Left ventricle myocardium inferior (tissue), 1 donor: ENCODE data around the gene PIGU. TPM values are rescaled to one million over a fixed set of nuclear protein-coding genes. Genes with fewer than 3 reads are reported as not detected.

Source experiments
- DNase-seq: peaks from one replicate; pipeline ENCODE4 v3.0.0-alpha.2; 2020
- H3K27ac ChIP-seq: fragments of 200-600 bp; replicated peaks from 2 replicates; pipeline ENCODE4 v1.8.0; 2021
- H3K27me3 ChIP-seq: fragments of 200-600 bp; 2 replicates; pipeline ENCODE4 v1.8.0; 2021; ENCODE audit warnings: low read depth
- H3K36me3 ChIP-seq: fragments of 200-600 bp; 2 replicates; pipeline ENCODE4 v1.8.0; 2021
- H3K4me1 ChIP-seq: fragments of 200-600 bp; 2 replicates; pipeline ENCODE4 v1.8.0; 2021
- H3K4me3 ChIP-seq: fragments of 200-600 bp; 2 replicates; pipeline ENCODE4 v1.8.0; 2021; ENCODE audit warnings: mild to moderate bottlenecking, moderate library complexity
- H3K9me3 ChIP-seq: fragments of 200-600 bp; replicated peaks from 2 replicates; pipeline ENCODE4 v1.8.0; 2021
- CTCF ChIP-seq: fragments of 200-600 bp; IDR thresholded peaks from 2 replicates; pipeline ENCODE4 v1.8.0; 2021; ENCODE audit warnings: antibody characterized with exemption, mild to moderate bottlenecking, borderline replicate concordance
- intact Hi-C: fragments of 100-400 bp; cut with micrococcal nuclease; formaldehyde crosslinking; loops from one replicate; pipeline ENCODE4 v1.11.0; 2022
- total RNA-seq: library from RNA; stranded (reverse); fragmentation: NEBNext Ultra II Directional; extraction: Animal tissue kit (Norgen Biotek cat#: 25700); gene quantifications from one replicate; pipeline ENCODE4 v1.2.1, GENCODE V29; 2021
- donor health status: DM: no; HTN: yes; CAD: no; lungs with severe emphysema.

PIGU gene
- total RNA-seq, 1 donor from 2014 or later, result 13.7 TPM

DNA sequence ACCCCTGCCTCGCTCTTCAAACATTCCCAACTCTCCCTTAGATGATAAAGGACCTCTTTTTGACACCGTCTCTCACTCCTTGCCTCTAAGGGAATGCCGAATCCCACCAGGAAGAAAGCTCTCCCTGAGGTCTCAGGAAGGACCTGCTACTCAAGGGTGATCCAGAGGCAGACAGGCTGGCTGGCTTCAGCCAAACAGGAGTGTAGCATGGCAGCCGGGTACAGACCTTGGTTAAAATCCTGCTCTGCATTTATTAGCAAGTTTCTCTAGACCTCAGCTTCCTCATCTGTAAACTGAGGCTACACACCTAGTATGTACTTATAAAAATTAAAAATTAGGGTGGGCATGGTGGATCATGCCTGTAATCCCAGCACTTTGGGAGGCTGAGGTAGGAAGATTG is 101.1 kb downstream of the PIGU start:
- Histone ChIP-seq H3K4me1 (peaks cover 35% of the 10 kb centered on the region), H3K36me3 (peaks cover 43% of the 10 kb centered on the region), H3K27me3 (no peaks in the 10 kb centered on the region), H3K27ac (no peak overlapping the region), H3K4me3 (no peak overlapping the region), H3K9me3 (no peaks in the 10 kb centered on the region)
- DNase-seq, result no peak
- intact Hi-C loops, result no loop called here
- no peak for TF ChIP-seq CTCF

- Histone ChIP-seq H3K27ac (no peak overlapping the region), H3K36me3 (peaks cover 46% of the 10 kb centered on the region), H3K9me3 (no peaks in the 10 kb centered on the region), H3K4me1 (peaks cover 35% of the 10 kb centered on the region), H3K27me3 (no peaks in the 10 kb centered on the region), H3K4me3 (no peak overlapping the region)
- no peak for DNase-seq
- no peak for TF ChIP-seq CTCF
- intact Hi-C loops, result no loop called here
Observed at GRCh38 chr20:34575271-34575670, 101.6 kb downstream of the PIGU start.

- Histone ChIP-seq H3K27ac (no peak overlapping the region), H3K4me3 (no peak overlapping the region), H3K4me1 (peaks cover 30% of the 10 kb centered on the region), H3K27me3 (no peaks in the 10 kb centered on the region), H3K36me3 (peaks cover 46% of the 10 kb centered on the region), H3K9me3 (no peaks in the 10 kb centered on the region)
- no peak for DNase-seq
- intact Hi-C loops, result no loop called here
- TF ChIP-seq CTCF, result no peak
Observed at GRCh38 chr20:34574861-34575260, 102.0 kb downstream of the PIGU start.

DNA sequence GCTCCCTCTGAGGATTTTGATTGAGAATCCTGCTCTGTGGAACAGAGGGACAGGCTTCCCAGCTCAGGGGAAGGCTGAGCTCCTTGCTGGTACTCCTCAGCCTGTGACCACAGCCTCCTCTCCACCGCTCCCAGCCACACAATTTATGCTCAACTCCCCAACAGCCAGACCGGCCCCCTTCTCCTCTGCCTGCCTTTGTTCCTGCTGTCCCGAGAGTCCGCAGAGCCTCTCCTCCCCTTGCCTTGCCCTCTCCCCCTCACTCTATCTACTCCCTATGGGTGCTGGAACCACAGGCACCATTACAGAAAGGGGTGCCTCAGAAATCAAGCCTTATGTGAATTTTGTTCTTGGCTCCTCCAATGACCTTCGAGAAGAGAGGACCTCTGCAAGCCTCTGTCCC is 102.5 kb downstream of the PIGU start:
- TF ChIP-seq CTCF, result no peak
- Histone ChIP-seq H3K27ac (no peak overlapping the region), H3K4me3 (no peak overlapping the region), H3K36me3 (peaks cover 49% of the 10 kb centered on the region), H3K4me1 (peaks cover 26% of the 10 kb centered on the region), H3K9me3 (no peaks in the 10 kb centered on the region), H3K27me3 (no peaks in the 10 kb centered on the region)
- intact Hi-C loops, result no loop called here
- no peak for DNase-seq

DNA sequence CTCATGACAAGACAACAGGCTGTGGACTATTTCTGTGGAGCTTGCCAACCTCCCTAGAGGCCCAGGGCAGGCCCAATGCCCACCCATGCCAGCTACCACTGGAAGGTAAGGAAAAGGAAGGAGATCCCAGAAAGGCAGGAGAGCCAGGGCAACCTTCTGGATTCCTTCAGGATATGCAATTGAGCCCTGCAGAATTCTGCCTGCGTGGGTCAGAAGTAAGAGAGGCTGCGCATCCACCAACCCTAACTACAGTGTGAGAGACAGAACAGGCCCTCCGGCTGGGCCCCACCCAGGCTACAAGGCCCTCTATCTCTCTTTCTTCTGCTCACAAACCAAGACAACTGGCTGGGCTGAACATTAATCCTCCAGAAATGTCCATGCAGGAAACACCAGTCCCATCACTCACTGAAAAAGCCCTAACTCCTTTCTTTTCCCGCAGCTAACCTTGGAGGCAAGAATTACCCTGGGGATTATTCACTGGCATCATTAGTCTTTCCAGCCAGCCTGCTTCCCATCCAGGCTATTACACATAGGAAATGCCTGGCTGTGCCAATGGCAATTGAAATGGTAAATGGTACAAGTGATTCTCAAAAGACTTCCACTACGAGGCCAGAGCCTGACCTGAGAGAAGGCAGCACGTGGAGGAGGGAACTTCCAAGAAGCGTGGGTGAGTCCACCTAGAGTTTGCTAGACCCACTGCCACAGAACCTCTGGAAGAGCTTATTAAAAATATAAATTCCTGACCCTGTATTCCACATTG is 103.2 kb downstream of the PIGU start:
- TF ChIP-seq CTCF, result no peak
- no peak for DNase-seq
- H3K27me3 ChIP-seq, result no peaks in the 10 kb centered on the region
- peaks cover 52% of the 10 kb centered on the region for H3K36me3 ChIP-seq
- H3K4me1 ChIP-seq, result peaks cover 19% of the 10 kb centered on the region
- no peak overlapping the region for H3K27ac ChIP-seq
- H3K9me3 ChIP-seq, result no peaks in the 10 kb centered on the region
- intact Hi-C loops, result no loop called here
- H3K4me3 ChIP-seq, result no peak overlapping the region
